Measurements from ENCODE around the gene MYOM1.

DNA sequence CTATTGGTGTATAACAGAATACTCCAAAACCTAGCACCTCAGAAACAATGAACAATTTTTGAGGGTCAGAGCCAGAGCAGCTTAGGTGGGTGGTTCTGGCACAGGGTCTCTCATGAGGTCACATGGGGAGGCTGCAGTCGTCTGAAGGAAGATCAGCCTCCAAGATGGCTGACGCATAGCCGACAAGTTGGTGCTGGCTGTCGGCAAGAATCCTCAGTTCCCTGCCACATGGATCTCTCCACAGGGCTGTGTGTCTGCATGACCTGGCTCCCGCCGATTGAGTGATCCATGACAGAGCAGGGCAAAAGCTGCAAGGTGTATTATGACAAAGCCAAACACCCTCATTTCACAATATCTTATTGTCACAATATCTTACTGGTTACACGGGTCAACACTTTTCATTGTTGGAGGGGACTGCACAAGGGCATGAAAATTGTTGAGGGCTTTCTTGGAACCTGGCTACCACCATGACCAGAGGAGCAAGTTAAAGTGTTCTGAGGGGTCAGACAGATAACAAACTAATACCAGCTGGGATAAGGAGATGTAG is 46.4 kb upstream of the MYOM1 start:
- TF ChIP-seq POLR2AphosphoS5 (IDR thresholded peaks at IDR 0.05), result peak in 1 of 3 donors; percentile 7
- TF ChIP-seq, protein P1, sequence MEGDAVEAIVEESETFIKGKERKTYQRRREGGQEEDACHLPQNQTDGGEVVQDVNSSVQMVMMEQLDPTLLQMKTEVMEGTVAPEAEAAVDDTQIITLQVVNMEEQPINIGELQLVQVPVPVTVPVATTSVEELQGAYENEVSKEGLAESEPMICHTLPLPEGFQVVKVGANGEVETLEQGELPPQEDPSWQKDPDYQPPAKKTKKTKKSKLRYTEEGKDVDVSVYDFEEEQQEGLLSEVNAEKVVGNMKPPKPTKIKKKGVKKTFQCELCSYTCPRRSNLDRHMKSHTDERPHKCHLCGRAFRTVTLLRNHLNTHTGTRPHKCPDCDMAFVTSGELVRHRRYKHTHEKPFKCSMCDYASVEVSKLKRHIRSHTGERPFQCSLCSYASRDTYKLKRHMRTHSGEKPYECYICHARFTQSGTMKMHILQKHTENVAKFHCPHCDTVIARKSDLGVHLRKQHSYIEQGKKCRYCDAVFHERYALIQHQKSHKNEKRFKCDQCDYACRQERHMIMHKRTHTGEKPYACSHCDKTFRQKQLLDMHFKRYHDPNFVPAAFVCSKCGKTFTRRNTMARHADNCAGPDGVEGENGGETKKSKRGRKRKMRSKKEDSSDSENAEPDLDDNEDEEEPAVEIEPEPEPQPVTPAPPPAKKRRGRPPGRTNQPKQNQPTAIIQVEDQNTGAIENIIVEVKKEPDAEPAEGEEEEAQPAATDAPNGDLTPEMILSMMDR (IDR thresholded peaks at IDR 0.05), result no peak
- TF ChIP-seq POLR2A (IDR thresholded peaks at IDR 0.05), result no peak
